HG02610 (cell line): ENCODE results near the gene PEX5L.
A peak's percentile ranks its signal among the peaks of the same experiment; 100 is the strongest.

Experiments
- ATAC-seq: cut with Tn5 transposase; IDR thresholded peaks from one replicate; pipeline ENCODE4 v1.9.1; 2021; ENCODE audit warnings: mild to moderate bottlenecking, moderate library complexity; ENCODE audit not compliant: unreplicated experiment

The PEX5L gene

DNA sequence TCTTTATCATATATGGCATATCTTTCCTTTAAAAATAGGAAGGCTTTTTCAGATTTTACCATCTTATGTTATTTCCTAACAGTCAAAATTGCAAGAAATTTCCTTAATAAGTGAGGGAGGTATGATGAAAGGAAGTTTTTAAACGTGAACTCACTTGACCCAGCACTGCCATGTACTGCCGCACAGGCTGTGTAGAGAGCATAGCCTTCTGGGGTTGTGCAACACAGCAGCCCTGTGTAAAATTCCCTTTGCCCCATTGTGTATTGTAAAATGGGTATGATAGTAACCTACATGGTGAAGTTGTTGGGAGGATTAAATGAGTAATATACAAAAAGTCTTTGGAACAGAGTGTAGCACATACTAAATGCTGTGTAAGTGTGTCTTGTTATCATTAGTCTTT lies 78.6 kb downstream of the PEX5L start:
- ATAC-seq, result no peak

DNA sequence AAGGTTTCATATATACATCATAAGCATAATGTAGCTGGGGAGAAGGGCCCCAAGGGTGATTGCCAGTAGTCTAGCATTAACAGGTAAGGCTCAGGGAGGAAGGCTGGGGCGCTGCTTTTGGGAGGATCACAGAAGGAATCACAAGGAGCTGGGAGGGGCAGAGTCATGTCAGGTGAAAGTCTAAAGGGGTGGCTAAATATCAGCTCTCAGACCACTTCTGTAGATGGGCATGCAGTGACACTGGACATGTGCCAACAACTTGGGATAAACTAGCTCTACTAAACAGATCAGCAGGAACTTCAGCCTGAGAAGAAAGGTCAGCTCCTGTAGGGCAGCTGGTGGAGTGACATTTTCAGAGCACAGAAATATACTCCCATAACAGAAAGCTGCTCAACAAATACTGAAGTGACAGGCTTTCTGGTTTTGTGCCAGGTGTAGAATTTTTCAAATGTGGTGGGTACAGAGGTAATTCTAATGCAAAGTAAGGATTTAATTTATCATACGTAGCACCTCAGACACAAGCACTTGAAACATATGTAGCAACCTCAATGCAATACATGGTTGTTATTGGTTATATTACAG lies 79.4 kb downstream of the PEX5L start:
- ATAC-seq, result no peak

DNA sequence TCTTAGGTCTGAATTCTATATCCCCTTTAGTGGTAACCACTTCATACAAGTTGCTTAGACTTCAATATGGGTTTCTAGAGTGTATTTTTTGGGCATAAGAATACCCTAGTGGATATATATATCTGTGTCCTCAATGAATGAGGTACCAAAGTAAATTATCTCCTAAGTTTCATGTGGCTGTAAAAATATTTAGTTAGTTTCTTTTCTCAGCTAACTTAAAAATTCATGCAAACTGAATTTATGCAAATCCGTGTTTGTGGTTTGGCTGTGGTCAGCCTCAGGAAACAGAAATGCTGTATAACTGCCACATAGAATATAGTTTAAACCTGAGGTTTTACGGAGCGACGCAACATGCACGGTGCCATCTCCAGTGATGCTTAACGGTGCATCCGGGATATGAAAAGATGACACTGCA lies 80.3 kb downstream of the PEX5L start:
- ATAC-seq, result peak; percentile 90

DNA sequence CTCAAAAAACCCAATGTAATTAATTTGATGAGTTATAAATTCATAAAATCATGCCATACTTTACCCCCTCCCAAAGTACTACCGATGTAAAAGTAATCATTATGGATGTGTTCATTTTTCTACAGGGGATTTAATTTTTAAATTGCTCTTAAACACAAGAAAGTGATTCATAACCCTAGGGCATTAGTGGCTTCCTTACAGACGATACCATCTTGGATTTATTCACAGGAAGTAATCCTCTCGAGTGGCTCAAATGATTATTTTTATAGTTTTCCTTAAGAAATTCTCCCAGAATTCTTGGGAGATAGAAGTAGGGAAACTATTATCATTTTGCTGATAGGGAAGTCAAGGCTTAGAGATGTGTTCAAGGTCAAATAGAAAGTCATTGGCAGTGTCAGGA lies 80.9 kb downstream of the PEX5L start:
- no peak for ATAC-seq

DNA sequence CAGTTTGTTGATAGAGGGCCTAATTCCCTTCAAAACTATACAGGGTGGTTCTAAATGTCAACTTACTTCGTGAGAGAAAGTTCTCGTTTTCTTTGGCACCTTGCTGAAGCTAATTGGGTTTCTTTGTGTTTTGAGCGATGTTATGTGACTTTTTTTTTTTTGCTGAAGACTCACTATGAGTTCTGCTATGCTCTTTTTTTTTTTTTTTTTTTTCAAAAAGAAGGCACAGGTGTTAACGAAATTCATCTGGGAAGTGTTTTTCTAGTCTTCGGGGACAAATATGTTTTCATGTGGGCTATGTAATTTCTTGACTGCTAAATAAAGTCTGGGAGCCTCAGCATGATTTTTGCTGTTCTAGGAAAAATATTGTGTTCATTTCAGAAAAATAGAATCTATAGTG lies 81.5 kb downstream of the PEX5L start:
- ATAC-seq, result no peak

DNA sequence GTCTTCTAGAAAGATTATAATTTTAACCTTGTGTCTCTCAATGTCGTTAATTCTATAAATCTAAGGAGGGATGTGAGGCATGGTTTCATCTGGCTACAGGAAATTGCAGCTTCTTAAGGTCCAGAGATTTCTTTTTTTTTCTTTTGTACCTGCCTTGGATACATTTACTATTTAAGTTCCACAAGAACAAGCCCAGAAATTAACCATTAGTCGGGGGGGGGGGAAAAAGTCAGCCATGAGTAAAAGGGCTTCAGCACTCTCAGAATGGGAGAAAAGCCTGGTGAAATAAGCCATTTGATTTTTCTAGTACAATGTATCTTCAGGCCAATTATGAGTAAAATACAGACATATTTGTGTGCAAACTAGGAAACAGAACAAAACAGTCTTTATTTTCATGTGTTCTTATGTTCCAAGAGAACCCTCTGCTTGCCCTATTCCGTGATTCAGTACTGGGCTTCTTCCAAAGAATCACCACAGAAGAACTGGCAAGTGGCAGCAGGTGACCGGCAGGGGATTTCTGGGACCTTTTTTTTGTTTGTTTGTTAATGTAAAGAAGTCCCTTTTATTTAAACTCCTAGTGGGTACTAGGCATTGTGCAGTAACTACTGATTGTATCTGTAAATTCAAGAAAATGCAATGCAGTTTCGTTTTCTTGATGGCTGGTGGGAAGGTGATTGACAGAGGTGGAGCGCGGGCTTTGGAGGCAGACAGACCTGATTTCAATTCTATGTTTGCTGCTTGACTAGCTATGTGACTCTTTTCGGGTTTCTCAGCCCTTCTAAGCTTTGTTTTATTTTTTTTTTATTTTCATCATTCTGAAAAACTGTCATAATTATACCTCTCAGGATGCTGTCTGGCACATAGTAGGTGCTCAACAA lies 82.5 kb downstream of the PEX5L start:
- ATAC-seq, result no peak

DNA sequence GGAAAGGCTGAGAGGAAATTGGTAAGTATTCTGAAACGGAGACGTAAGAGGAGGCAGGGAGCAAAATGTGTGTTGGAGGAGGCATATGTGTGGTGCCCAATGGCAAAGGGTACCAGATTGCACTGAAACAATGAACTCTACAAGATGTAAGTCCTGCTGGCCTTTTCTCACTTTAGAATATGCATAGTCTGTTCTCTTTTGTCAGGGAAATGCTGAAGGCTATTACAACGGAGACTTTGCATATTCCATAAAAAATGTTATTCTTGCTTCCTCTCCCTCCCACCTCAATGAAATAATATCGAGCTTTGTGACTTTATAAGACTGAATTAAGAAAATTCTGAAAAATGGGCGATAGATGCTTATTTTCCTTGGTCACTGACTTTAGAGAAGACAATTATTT lies 85.9 kb downstream of the PEX5L start:
- no peak for ATAC-seq

DNA sequence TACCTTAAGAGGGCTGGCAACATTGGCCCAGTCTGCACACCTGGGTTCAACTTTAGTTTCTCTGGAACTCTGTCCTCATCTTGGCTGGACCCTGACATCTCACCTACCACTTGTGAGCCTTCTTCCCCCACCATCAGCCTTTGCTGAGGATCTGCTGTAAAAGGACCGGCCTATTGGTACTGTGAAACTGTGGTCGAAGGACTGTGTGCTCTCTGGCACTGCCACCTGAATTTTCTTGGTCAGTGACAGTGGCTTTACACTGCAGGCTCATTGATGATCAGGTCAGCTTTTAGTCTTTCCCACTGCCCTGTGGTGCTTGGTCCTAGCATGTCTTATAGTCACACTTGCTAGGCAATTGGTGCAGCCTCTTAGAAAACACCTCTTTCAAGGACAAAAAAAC lies 86.9 kb downstream of the PEX5L start:
- ATAC-seq, result no peak

DNA sequence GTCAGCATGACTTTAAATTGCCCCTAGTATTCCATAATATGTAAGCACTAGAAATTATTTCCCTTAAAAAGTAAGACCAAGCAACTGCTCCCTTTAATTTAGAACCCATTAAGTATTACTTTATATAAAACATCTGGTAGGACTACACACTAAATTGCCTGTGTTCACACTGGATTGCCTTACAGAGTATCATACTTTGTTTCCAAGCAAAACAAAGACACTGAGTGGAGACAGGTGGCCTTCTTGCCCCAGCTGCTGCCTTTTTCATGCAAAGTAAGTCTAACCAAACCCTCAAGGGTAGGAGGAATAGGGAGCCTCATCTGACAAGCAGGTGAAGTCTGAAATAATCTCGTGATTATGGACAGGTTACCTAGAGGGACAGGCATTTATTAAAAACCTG lies 87.3 kb downstream of the PEX5L start:
- ATAC-seq, result peak; percentile 85

DNA sequence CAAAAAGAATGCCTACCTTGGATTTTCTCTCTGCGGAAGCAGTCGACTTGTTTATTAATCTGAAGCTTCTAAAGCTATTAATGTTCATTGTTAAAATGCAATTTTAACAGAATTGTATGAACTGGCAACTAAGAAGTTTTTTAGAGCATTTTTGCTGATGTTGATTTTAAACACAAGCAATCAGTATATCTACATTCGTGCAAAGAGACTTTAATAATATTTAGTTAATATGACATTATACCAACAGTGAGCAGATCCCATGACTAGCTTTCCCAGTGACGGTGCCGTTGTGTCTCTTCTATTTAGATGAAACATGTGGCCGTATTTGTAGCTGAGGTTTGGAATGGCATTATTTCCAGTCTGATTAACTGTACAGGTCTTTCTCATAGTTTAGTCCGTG lies 88.0 kb downstream of the PEX5L start:
- ATAC-seq, result no peak

DNA sequence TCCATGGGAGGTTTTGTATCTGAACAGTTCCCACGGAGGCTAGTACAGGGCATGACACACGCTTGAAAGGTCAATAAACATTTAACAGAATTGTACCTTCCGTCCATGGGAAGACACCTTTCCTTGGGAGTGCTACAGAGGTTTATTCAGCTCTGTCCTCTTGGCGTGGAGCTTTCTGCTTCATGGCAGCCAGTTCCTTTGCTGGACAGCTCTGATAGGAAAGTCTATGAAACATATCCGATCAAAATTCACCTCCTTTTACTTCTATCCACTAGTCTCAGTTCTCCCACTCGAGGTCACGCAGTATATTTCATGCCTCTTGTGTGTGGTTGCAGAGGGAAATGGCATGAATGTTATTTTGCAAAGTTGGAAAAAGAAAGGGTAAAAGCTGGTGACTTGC lies 91.2 kb downstream of the PEX5L start:
- no peak for ATAC-seq

DNA sequence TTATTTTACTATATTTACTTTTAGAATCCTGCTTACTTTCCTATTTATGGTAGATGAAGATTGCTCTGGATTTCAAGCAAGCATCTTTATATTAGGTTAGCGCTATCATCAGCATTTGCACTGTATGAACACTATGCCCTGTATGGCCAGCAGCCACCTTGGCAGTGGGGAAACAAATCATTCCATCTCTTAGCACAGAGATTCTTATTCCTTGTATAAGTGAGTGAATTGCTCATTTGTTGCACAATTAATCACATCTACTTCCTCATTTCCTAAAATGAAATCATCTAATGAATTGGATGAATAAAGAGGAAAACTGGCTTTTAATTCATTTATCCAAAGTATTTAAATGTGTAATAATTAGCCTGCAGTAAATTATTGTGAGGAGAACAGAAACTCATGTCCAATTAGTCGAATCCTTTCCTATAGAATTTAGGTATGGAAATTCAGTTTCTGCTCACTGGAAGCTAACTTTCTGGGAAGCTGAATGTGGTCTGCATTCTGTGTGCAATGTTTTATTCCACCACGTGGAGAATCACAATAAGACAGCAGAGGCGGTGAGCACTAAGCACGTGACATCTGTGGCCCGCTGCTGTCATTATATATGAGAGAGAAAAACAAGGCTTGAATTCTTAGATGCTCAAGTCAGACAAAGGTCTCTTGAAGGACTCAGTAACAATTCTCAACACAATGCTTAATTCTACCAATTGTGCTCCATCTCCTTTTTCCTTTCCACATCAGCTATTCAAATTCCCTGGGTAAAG lies 93.4 kb downstream of the PEX5L start:
- no peak for ATAC-seq

DNA sequence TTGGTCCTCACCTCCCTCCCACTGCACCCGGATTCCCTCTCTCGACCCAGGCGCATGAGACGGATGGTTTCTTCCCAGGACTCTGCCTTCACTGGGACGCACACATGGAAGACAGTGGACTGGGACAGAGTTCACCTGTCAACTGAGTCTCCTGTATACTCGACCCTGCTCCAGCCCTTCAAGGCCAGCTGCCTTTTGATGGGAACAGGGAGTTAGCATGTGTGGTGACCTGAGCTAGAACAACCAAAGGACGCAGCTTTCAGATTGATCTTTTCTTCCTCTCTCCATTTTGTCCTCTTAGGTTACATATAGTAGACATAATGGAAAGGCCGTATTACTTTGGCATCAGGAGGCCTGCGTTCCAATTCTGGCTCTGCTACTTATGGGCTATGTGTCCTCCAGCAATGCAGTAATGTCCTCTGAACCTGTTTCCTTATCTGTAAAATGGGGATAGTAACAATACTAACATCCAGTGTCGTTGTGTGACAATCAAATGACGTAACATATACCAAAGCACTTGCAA lies 94.1 kb downstream of the PEX5L start:
- ATAC-seq, result peak; percentile 25

DNA sequence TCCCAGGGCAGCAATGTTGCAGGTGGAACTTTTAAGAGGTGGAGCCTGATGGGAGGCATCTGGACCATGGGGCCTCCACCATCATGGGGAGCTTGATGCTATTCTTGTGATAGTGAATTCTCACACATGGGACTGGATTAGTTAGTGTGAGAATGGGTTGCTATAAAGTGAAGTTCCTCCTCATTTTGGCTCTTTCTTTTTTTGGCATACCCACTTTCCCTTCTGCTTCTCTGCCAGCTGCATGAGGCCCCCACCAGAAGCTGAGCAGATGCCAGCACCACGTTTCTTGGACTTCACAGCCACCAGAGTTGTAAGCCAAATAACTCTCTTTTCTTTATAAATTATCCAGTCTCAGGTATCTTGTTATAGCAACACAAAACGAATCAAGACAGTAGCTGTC lies 101.0 kb downstream of the PEX5L start:
- no peak for ATAC-seq

DNA sequence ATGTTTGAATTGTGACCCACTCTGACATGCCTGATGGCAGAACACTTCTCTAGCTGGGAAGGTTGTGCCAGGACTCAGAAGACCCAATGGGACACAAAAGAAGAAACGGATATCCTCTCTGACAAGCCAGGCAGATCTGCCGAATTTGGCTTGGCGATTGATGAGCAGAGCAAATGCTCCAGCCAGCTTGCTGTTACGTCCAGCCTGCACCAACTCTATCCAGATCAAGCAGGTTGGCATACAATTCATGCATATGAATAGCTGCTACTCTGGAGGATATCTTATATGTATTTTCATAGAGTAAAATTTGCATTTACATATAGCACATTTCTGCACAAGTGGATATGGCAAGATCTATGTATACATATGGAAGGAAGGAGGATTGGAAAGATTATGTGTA lies 102.8 kb downstream of the PEX5L start:
- no peak for ATAC-seq

DNA sequence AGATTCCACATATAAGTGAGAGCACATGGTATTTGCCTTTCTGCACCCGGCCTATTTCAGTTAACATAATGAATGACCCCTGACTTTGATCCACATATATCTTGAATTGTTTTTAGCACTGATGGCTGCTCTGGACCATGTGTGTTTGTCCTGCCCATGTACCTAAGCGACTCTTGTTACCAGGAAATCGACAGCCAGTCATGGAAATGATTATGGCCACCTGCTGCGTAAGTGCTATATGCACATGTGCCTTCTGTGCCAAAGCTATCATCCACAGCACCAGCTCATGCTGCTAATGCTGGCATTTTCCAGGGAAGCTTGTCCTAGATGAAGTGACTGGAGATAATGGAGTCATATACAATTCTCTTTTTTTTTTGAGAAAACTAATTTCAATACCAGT lies 103.7 kb downstream of the PEX5L start:
- ATAC-seq, result no peak

DNA sequence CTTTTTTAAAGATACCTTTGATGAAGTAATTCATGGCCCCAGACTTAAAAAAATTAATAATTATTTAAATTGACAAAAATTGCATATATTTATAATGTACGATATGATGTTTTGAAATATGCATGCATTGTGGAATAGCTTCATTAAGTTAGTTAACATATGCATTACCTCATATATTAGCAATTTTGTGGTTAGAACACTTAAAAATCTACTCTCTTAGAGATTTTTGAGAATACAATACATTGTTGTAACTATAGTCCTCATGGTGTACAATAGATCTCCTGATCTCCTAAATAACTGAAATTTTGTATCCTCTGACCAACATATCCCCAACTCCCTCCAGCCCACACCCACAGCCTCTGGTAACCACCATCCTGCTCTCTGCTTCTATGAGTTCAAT lies 104.1 kb downstream of the PEX5L start:
- ATAC-seq, result no peak

DNA sequence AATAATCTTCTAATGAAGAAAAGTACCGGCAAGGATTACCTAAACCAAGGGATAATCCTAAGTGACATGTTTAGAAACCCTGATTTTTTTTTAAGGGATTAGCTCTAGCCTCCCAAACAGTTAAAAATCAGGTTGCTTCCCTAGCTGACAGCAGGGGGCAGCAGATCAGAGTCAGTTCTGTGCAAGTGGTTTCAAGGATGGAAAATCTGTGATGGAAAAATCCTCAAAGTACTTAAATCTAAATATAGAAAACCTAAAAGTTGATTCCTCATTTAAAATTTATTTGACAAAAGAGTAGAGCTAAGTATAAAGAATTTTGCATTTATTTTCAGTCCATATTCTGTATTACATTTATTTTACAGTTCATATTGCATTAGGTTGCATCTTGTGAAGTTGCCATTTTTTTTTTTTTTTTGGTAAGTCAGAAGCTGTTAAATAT lies 107.6 kb downstream of the PEX5L start:
- ATAC-seq, result peak; percentile 68

DNA sequence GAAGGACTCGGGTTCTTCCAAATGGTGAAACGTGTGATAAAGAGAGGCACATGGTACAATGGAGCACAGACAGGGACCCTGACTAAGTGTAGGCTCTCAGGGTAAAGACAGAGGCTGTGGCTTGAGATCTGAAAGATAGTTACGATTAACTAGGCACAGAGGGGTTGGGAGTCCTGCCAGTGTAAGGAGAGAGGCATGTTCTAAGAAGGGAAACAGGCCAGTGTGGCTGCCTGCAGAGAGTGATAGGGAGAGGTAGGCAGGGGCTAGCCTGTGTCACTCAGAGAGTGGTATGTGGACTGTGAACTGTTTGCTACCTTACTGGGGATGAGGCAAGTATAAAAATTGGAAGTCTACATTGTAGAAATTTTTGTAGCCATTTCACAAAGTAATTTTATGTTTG lies 109.5 kb downstream of the PEX5L start:
- no peak for ATAC-seq

DNA sequence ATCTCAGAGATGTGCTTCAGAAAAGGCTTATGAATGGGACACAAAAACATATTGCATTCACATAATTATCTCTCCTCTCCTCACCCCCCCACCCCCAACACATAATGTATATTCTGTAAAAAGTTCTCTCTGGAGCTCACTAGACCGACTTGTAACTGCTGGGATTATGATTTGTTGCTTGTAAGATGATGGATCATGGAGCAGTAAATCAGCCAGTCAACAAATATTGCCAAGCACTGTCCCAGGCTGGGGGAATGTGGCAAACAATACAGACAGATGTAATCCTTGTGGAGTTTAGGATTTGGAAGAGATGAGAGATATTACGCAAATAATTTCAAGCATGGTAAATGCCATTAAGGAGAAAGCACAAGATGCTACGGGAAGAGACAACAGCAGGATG lies 114.8 kb downstream of the PEX5L start:
- ATAC-seq, result no peak

DNA sequence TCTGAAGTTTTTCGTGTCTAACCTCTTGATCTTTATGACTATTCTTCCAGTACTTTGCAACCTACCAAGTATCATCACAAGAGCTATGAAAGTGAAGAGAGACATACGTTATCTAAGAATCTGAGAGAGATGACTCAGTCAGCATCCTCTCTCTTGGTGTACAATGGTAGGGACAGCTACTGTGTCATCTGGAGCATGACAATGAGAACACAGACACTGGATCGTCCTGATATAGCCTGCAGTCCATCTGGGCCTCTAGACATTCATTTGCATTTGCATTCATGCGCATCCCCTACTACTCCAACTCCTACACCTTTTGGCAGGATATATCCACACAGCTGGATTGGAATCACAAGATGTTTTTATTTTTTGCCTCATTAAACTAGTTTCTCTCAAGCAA lies 115.2 kb downstream of the PEX5L start:
- ATAC-seq, result peak; percentile 98
